Fibroblast of villous mesenchyme (primary cell): ENCODE measurements around the gene SP6. TPM values are rescaled to one million over a fixed set of nuclear protein-coding genes. Genes with fewer than 3 reads are reported as not detected.

ENCODE experiments used
- DNase-seq: peaks from one replicate; pipeline ENCODE4 v3.0.0-alpha.2; 2010; ENCODE audit warnings: low read depth
- H3K4me3 ChIP-seq: 2 replicates; pipeline ENCODE4 v1.5.1; 2011; ENCODE audit warnings: low read depth, mild to moderate bottlenecking, low read length
- CTCF ChIP-seq: IDR thresholded peaks from 2 replicates; pipeline ENCODE4 v1.5.1; 2012; ENCODE audit warnings: low read depth, mild to moderate bottlenecking, low read length; ENCODE audit not compliant: insufficient read depth
- total RNA-seq: library from RNA; depleted of rRNA; stranded (reverse); fragments of >200 nt; gene quantifications from 2 replicates; pipeline ENCODE4 v1.2.3, GENCODE V29; 2012

Gene SP6
- total RNA-seq, 1 donor, result under 0.01 TPM

GRCh38 chr17:47846716-47847340, 4.1 kb downstream of the SP6 start:
- H3K4me3 ChIP-seq, result no peak overlapping the region
- no peak for TF ChIP-seq CTCF
- DNase-seq, result no peak

GRCh38 chr17:47845716-47846075, 5.3 kb downstream of the SP6 start:
- TF ChIP-seq CTCF, result no peak
- H3K4me3 ChIP-seq, result no peak overlapping the region
- DNase-seq, result no peak

DNA sequence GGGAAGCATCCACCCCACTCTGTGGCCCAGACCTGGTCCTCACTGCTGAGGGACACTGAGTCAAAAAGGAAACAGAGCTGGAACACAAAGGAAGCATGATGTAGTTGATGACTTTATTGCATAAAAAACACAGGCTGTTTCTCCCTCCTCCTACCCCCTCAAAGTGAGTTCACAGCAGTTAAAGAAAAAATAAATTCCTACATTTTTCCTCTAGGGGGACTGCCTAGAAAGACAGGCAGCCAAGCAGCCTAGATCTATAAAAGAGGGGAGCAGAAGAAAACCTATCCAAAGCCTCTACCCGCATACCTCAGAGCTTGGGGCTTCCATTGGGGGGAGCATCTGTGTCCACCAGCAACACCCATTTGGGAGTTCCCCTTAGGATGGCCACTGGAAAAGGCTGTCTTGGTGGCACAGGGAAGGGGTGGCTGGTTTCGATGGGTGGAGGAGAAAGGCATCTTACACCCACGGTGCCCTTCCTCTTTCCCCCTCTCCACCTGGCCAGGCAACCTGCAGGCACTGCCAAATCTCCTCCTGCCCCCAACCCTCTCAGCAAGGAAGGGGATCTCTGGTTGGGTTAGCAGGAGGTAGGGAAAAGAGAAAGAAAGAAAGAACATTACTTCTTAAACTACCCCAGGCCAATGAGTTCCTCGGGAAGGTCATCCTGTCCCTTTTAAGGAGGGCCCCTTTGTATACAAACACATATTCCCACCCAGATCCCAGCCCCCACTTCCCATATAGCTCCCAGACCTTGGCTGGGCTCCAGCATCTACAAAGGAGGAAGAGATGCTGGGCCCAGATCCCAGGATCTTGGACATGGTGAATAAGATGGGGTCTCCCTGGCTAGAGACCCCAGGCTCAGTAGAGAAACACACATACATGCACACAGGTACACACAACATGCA, 5.9 kb downstream of the SP6 start:
- DNase-seq, result no peak
- TF ChIP-seq CTCF, result peak; percentile 42

DNA sequence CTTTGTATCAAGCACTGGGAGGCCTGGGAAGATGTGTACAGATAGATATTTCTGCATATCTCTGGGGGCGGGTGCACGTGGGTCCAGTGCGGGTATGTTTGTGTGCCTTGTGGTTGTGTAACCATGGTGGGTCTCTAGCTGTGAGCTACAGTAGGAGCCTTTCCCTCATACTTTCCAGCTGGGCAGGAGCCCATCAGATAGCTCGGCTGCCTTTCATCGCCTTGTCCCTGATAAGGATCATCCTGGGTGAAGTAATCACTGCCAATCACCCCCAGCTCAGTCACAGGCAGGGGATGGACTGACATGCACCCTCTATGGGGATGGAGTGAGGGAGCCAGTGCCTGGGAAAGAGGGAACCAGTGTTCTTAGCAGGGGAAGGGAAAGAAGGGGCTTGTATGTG, 6.7 kb downstream of the SP6 start:
- no peak overlapping the region for H3K4me3 ChIP-seq
- DNase-seq, result peak; percentile 26
- no peak for TF ChIP-seq CTCF

More for the DNA sequence above, 5.9 kb downstream of the SP6 start:
- H3K4me3 ChIP-seq, result no peak overlapping the region

DNA sequence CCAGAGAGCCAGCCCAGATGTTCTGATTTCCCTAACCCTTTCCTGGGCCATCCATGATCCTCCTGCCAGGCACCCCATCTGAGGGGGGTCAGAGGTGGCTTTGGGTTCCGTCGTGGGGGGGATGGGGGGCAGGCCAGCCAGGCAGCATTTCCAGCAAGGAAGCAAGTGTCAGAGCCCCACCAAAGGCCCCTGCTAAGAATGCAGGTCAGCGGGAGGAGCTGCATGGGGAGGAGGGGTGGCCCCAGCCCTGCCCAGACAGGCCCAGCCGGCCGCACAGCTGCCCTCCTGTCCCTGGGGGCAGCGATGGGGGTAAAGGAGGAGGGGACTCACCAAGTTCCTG, 7.6 kb downstream of the SP6 start:
- no peak for DNase-seq
- no peak overlapping the region for H3K4me3 ChIP-seq
- no peak for TF ChIP-seq CTCF

DNA sequence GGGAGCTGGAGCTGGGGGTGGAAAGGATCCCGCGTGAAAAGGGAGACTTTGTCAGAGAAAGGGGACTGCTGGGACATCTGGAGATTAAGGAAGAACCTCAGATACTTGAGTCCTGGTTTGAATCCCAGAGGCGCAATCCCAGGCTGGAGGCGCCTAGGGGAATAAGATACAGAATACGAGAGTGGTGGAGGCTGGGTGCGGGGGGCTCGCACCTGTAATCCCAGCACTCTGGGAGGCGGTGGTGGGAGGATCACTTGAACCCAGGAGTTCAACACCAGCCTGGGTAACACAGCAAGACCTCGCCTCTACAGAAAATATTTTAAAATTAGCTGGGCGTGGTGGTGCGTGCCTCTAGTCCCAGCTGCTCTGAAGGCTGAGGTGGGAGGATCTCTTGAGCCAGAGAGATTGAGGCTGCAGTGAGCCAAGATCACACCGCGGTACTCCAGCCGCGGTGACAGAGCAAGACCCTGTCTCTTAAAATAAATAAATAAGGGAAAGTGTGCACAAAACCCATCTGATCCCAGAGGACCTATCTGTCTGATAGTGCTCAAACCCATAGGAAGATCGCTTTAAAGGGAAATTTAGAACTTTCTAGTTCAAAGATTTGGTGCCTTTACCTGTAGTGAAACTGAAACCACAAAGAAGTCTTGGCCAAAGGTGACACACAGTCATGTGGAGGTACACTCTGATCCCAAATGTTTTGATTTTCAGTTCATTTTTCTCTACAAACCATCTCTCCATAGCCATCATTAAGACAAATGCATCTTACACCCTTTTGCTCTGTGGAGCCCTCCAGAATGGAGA, 9.3 kb downstream of the SP6 start:
- no peak for DNase-seq
- peak overlapping the region; percentile 96 for H3K4me3 ChIP-seq
- no peak for TF ChIP-seq CTCF
